Transverse colon (tissue), 4 donors: Measurements from ENCODE around the gene COMP.

ENCODE experiments used
- CTCF ChIP-seq, 5 experiments: fragments of 200-600 bp in 3 of 5; fragments of 450-650 bp in 2 of 5; sonication (generic) in 3 of 5; IDR thresholded peaks; 1 replicate in 2 of 5; 2 replicates in 3 of 5; pipeline ENCODE4 v1.5.1; 2016 to 2017; ENCODE audit warnings: antibody characterized with exemption in 5 of 5, inconsistent platforms in 3 of 5, mild to moderate bottlenecking in 2 of 5, moderate library complexity in 1 of 5
- POLR2A ChIP-seq: fragments of 450-650 bp; IDR thresholded peaks from one replicate; pipeline ENCODE4 v1.6.1; 2016; ENCODE audit warnings: antibody characterized with exemption, mild to moderate bottlenecking, moderate library complexity
- POLR2AphosphoS5 ChIP-seq, 3 donors: sonication (generic); formaldehyde crosslinking; IDR thresholded peaks; one replicate each; pipeline ENCODE4 v1.6.1; 2016; ENCODE audit warnings: antibody characterized with exemption in 3 of 3

- TF ChIP-seq CTCF (IDR thresholded peaks at IDR 0.05) (no peak), POLR2AphosphoS5 (IDR thresholded peaks at IDR 0.05) (no peak), POLR2A (no peak)
These were observed 13.1 kb downstream of the COMP start for GRCh38 chr19:18778076-18778389.
